ENCODE results near the gene ABHD12.

- TF ChIP-seq POLR2A (IDR thresholded peaks at IDR 0.05) (no peak), CTCF (IDR thresholded peaks at IDR 0.05) (no peak)
Measured at GRCh38 chr20:25368976-25369375, 21.7 kb downstream of the ABHD12 start.

Measured in heart left ventricle (tissue), 13 donors.